Measurements from ENCODE around the gene ZNF407.

GRCh38 chr18:74961596-74961995 lies 363.9 kb downstream of the ZNF407 start:
- TF ChIP-seq GABPA (IDR thresholded peaks at IDR 0.05; ENCODE audit: low read depth) (no peak), REST (IDR thresholded peaks at IDR 0.05; ENCODE audit: insufficient replicate concordance, low read depth) (no peak), CTCF (IDR thresholded peaks at IDR 0.05; ENCODE audit: insufficient read depth, low read length) (no peak), POLR2AphosphoS5 (IDR thresholded peaks at IDR 0.05; ENCODE audit: low read depth) (no peak)
